K562 treated with DMSO at 1 percent for 4 hours (cell line): ENCODE data around the gene MRTFB. TPM values are rescaled to one million over a fixed set of nuclear protein-coding genes. Genes with fewer than 3 reads are reported as not detected.

Source experiments
- total RNA-seq: library from RNA; unstranded; fragments of 300-600 nt; gene quantifications from 2 replicates; pipeline ENCODE4 v1.2.3, GENCODE V29; 2022; ENCODE audit not compliant: insufficient read depth

MRTFB gene
- 7.6 and 9.3 TPM in 2 replicates for total RNA-seq

GRCh38 chr16:14070877-14071575, at the start of gene MRTFB:
Gene MRTFB (plus strand): TSS chr16:14071319. CDS start chr16:14140607, 69,288 bp downstream.

Other genes starting within 250 kb of the MRTFB start
- gene ERCC4, start 151.2 kb upstream of the MRTFB start, total RNA-seq: 1.9 and 3.7 TPM in 2 replicates